Activated CD4-positive, CD25-positive, alpha-beta regulatory T cell treated with anti-CD3 and anti-CD28 coated beads, Interleukin-2, amount 50 U/mL, for 16 hours (primary cell): ENCODE results near the gene CBX3.
"Not testable (repeated sequence)": the region's sequence is repeated elsewhere in the genome, so short reads cannot be mapped to it uniquely, and the experiment has no call there.

Experiments
- DNase-seq: peaks from one replicate; pipeline ENCODE4 v3.0.0-alpha.2; 2020; ENCODE audit warnings: low read depth, low spot score

Gene CBX3

DNA sequence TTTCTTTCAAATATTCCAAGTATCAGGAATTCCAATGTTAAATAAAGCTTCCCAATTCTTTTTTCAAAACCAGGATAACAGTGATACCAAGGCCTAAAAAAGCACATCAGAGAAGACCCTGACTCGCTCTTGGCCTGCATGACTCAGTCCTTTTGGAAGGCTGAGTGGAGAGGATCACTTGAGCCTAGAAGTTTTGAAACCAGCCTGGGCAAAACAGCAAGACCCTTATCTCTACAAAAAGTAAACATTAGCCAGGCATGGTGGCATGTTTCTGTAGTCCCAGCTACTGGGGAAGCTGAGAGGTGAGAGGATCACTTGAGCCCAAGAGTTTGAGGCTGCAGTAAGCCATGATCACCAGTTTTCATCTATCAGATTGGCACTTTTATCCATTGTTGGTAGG is 30.9 kb upstream of the CBX3 start:
- DNase-seq, result no peak

DNA sequence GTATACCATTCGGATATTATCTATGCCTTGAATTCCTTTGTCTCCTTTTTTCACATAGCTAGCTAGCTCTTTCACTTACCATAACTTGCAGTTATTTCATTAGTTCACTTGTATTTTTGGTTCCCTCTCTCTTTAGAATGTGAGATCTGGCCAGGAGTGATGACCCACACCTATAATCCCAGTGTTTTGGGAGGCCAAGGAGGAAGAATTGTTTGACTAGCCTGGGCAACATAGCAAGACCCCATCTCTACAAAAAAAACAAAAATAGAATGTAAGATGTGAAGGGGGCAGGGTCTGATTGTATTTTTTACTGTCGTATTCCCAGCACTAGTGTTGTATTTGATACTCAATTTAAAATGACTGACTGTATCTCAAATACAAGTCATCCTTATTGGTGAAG is 29.9 kb upstream of the CBX3 start:
- no peak for DNase-seq

DNA sequence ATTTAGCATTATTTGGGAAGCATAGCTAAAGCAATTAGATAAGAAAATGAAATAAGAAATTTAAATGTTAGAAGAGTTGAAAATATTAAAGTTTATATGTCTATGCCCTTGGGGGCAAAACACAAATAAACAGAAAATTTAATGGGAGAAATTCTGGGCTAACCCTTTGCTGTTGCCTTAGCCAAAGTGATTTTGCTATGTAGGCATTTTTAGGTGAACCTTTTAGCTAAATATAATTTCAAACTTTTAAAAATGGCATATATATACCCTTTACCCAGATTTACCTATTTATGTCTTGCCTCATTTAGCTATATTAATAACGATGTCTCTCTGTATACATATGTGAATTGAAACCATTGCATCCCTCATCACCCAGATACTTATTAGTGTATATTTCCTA is 29.5 kb upstream of the CBX3 start:
- DNase-seq, result no peak

DNA sequence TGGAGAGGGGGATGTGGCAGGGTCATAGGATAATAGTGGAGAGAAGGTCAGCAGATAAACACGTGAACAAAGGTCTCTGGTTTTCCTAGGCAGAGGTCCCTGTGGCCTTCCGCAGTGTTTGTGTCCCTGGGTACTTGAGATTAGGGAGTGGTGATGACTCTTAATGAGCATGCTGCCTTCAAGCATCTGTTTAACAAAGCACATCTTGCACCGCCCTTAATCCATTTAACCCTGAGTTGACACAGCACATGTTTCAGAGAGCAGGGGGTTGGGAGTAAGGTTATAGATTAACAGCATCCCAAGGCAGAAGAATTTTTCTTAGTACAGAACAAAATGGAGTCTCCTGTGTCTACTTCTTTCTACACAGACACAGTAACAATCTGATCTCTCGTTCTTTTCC is 25.6 kb upstream of the CBX3 start:
- DNase-seq, result not testable (repeated sequence)

DNA sequence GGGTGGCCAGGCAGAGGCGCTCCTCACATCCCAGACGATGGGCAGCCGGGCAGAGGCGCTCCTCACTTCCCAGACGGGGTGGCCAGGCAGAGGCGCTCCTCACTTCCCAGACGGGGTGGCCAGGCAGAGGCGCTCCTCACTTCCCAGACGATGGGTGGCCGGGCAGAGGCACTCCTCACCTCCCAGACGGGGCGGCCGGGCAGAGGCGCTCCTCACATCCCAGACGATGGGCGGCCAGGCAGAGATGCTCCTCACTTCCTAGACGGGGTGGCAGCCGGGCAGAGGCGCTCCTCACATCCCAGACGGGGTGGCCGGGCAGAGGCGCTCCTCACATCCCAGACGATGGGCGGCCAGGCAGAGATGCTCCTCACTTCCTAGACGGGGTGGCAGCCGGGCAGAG is 24.8 kb upstream of the CBX3 start:
- DNase-seq, result not testable (repeated sequence)

DNA sequence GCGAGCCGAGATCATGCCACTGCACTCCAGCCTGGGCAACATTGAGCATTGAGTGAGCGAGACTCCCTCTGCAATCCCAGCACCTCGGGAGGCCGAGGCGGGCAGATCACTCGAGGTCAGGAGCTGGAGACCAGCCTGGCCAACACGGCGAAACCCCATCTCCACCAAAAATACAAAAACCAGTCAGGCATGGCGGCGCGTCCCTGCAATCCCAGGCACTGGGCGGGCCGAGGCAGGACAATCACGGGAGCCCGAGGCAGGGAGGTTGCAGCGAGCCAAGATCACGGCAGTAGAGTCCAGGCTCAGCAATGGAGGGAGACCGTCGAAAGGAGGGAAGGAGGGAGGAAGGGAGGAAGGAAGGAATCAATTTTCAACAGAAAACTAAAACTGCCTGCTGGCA is 24.3 kb upstream of the CBX3 start:
- not testable (repeated sequence) for DNase-seq

DNA sequence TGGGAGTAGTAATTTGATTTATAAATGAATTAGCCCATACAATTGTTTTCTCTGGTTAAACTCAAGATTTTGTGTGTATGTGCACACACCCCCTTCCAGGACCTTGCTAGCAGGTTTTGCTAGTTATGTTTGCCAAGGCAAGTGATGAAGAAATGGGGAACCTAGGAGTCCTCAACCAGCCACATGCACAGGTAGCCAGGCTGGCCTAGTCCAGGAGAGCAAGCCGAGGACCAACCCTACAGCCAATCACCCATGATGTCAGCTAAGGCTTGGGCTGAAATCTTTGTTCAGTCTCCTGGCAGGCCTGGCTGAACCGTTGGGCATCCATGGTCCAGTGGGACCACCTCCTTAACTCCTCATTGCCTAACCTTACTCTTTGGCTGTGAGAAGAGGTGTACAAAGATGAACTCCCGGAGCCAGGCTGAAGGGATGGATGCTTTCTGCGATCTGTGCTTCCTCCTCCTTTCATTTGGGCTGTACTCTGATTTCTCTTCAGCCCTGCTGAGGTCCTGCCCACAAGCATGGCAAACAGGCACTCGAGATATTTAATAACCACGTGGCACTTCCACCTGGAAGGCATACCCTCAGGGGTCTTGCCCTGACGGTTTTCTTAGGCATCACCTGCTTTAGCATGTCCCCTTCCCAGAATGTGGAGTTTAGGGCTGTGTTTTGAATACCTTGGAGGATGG is 23.1 kb upstream of the CBX3 start:
- no peak for DNase-seq

DNA sequence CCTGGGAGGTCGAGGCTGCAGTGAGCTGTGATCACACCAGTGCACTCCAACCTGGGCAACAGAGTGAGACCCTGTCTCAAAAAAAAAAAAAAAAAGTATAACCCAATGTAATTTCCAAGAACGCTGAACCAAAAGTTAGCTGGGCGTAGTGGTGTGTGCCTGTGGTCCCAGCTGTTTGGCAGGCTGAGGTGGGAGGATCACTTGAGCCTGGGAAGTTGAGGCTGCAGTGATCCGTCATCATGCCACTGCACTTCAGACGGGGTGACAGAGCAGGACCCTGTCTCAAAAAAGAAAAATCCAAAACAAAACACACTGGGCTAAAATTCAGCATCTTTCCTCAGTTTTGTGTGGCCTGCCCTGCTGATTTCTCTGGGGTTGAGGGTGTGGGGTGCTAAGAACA is 22.1 kb upstream of the CBX3 start:
- no peak for DNase-seq

DNA sequence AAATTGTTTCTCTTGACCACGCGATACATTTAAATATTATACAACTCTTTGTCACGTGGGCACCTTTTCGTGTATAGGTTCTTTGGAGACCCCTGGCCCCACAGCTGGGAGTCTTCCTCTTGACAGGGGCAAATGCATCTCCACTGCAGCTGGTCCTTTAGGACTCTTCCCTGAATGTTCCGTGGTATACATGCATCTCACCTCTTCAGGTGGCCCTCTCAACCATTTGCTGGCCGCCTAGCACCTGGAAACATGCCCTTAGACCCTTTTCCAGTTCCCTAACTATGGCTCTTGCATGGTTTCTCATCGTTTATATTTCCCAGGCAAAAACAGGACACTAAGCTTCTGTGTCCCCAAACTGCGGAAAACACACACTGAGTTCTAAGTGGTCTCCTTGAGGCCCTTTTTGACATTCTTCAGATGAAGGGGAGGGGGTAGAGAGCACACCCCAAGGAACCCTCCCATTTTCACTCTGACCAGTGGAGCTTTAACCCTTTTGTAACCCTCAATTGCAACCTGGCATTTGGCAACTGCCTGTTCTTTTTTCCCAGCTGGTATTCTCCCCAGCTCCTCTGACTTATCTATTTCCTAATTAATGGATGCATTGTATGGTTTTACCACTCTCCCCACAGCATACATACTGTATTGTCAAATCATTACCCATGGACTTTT is 21.6 kb upstream of the CBX3 start:
- DNase-seq, result no peak

DNA sequence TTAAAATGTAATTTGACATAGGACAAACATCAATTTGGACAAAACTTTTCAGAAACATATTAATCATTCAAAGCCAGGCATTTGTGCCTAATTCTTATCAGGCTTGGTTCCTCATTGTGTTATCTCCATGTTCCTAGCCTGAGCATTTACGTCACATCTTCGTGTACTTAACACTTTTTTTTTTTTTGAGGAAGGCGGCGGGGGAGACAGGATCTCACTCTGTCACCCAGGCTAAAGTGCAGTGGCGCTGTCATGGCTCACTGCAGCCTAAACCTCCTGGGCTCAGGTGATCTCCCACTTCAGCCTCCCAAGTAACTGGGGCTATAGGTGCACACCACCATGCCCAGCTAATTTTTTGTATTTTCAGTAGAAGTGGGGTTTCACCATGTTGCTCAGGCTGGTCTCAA is 20.8 kb upstream of the CBX3 start:
- DNase-seq, result no peak

DNA sequence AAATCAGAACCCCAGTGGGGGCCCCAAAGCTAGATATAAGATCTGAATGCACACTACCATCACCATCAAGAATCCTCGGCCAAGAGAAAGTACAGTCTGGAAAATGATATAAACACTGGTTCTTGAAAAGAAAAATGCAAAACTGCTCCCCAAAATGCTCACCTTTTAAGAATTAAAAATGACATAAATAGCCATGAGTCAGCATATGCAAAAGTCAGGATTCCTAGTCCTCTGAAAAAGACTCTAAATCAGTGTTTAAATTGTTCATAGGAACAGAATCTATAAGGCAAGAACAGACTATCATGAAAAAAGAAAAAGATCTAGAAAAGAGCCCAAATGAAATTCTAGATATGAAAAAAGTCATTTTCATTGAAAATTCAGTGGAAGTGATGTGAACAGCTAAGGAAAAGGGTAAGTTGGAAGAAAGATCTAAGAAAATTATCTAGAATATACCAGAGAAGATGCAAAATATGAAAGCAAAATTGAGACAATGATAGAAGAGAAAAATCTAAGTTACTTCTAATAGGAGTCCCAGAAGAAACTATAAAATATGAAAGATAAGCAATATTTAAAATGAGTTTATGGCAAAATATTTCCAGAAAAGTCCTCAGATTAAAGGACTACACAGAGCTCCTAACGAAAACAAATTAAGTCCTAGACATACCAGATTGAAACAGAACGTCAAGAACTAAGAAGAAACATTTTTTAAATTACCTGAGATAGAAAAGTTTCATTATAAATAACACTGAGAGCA is 19.9 kb upstream of the CBX3 start:
- no peak for DNase-seq

DNA sequence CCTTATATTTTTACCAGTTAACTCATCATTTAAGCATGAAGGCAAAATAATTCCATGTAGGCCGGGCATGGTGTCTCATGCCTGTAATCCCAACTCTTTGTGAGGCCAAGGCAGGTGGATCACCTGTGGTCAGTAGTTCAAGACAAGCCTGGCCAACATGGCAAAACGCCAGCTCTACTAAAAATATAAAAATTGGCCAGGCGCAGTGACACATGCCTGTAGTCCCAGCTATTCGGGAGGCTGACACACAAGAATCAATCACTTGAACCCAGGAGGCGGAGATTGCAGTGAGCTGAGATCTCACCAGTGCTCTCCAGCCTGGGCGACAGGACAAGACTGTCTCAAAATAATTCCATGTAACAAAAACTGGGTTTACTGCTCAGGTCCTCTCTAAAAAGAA is 19.3 kb upstream of the CBX3 start:
- DNase-seq, result no peak

DNA sequence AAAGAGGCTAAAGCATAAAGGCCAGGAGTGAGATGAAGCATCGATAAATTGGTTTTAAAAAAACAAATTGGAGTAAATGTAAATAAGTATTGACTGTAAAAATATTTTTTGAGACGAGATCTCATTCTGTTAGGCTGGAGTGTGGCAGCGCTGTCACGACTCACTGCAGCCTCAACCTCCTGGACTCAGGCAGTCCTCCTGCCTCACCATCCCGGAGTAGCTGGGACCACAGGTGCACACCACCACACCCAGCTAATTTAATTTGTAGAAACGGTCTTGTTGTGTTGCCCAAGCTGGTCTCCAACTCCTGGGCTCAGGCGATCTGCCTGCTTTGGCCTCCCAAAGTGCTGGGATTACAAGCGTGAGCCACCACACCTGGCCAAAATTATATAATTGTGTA is 18.8 kb upstream of the CBX3 start:
- no peak for DNase-seq

DNA sequence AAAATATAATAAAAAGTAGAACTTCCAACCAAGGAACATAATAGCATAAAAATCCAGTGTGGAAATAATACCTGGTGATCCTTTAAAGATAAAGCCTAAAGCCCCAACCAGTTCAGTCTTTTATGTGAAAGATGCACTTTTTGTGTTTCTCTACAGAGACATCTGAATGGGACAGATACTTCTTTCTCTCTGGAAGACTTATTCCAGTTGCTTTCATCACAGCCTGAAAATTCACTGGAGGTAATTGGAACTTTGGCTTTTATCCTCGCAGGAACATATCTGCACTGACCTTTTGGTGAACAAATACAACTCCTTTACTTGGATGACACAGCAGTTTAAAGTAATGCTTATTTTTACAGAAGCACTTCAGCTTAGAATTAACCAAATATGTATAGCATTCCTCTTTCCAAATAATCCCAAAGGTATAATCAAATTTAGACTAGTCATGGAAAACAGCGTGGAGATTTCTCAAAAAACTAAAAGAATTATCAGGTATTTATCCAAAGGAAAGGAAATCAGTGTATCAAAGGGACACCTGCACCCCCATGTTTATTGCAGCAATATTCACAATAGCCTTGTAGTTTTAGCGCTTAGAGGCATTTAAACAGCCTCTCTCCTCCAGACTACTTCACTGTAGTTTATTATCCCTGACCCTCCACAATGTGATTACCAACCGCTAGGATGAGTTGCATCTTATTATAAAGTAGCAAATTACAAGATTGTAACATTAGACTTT is 17.8 kb upstream of the CBX3 start:
- DNase-seq, result no peak

DNA sequence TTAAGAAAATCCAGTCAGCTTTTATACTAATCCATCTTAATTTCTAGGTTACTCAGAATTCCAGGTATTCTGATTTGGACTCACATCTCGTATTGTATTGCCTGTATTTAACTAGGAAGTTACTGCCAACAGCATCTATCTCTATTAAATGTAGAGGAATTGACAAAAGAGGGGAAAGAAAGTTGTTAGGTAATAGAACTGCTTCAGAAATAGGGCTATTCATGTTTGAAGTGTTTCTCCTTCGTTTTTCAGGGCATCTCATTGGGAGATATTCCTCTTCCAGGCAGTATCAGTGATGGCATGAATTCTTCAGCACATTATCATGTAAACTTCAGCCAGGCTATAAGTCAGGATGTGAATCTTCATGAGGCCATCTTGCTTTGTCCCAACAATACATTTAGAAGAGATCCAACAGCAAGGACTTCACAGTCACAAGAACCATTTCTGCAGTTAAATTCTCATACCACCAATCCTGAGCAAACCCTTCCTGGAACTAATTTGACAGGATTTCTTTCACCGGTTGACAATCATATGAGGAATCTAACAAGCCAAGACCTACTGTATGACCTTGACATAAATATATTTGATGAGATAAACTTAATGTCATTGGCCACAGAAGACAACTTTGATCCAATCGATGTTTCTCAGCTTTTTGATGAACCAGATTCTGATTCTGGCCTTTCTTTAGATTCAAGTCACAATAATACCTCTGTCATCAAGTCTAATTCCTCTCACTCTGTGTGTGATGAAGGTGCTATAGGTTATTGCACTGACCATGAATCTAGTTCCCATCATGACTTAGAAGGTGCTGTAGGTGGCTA is 17.1 kb upstream of the CBX3 start:
- not testable (repeated sequence) for DNase-seq

DNA sequence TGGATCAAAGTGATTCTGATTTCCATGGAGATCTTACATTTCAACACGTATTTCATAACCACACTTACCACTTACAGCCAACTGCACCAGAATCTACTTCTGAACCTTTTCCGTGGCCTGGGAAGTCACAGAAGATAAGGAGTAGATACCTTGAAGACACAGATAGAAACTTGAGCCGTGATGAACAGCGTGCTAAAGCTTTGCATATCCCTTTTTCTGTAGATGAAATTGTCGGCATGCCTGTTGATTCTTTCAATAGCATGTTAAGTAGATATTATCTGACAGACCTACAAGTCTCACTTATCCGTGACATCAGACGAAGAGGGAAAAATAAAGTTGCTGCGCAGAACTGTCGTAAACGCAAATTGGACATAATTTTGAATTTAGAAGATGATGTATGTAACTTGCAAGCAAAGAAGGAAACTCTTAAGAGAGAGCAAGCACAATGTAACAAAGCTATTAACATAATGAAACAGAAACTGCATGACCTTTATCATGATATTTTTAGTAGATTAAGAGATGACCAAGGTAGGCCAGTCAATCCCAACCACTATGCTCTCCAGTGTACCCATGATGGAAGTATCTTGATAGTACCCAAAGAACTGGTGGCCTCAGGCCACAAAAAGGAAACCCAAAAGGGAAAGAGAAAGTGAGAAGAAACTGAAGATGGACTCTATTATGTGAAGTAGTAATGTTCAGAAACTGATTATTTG is 16.3 kb upstream of the CBX3 start:
- DNase-seq, result no peak

DNA sequence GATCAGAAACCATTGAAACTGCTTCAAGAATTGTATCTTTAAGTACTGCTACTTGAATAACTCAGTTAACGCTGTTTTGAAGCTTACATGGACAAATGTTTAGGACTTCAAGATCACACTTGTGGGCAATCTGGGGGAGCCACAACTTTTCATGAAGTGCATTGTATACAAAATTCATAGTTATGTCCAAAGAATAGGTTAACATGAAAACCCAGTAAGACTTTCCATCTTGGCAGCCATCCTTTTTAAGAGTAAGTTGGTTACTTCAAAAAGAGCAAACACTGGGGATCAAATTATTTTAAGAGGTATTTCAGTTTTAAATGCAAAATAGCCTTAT is 15.7 kb upstream of the CBX3 start:
- DNase-seq, result no peak

DNA sequence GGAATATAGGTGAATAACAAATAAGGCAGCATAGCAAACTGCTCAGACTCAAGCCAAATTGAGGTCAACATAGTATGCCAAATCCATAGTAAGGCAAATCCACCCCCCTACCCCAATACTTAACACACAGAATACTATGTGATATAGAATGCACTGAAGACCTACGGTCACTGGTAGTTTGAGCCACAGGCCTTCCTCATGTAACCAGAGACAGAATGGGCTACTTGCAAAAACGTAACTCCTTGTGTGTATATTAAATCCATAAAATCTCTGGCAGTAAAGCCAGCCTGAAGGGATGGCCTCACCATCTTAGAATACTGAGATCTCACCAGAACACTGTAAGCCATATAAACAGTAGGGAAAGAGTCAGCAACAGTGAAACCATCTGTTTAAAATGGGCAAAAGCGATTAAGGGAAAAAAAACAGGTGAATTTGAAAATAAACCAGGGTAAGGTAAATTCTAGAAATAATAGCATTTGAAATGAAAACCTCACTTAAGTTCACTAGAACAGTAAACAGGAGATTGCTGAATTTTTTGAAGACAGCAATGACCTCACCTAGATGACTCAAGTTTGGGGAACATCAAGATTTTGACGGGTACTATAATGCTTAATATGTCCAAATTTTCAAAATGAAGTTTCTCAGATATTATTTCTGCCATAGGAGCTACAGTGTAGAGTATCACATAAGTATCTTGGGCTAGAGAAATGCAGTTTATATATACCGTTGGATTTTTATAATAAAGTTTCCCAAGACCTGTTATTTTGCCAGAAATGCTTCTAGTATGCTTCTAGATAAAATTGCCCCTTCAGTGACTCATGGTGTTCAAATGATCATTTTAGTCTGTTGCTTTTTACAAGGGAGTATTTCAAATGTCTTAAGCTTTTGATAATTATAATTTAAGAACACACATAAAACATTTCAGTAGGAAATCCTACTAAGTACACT is 14.9 kb upstream of the CBX3 start:
- no peak for DNase-seq

DNA sequence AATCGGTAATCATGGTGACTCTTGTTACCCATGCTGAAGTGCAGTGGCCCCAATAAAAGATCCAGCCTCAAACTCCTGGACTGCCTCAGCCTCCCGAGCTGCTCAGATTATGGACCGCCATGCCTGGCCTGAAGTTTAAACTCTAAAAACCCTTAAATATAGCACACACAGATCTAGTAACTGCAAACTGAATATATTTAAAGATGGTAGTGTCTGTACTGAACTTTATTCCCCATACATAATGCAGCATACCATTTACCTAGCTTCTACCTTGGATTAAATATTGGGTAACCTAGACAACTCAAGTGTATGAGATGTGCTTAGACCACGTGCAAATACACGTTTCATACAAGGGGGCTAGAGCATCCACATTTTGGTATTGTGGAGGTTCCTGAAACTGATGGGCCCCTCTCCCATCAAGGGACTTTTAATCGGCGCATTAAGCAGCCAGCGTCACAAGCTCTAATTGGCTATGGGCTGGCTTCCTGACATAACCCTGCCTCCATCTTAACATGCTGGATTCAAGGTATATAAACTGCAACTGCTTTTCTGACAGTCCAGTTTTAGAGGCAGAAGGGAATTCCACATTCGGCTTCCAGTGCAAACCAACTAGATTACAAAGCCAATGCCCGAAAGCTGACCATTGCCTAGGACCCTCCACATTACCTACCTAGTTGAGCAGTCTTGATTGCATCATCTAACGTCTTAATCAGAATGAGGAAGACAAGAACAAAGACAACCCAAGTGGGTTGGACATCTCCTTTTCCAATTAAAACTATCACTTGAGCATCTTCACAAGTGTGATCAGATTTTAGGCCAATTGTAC is 14.0 kb upstream of the CBX3 start:
- DNase-seq, result no peak
